Endothelial cell of umbilical vein (primary cell): ENCODE measurements around the gene BRD3. TPM values are rescaled to one million over a fixed set of nuclear protein-coding genes. Genes with fewer than 3 reads are reported as not detected.

Source experiments
- BruUV-seq: library from RNA; stranded (reverse); fragments of 400-500 nt; replicated peaks from 2 replicates; lab custom pipeline; 2021; lab: Mats Ljungman, UMichigan
- CTCF ChIA-PET: fragments of 300-600, 350-600 bp; sonication (Branson Sonifier 250); formaldehyde crosslinking; loops from one replicate; lab custom pipeline; 2021; ENCODE audit warnings: antibody characterized with exemption, inconsistent platforms; lab: Charles Lee
- POLR2A ChIA-PET: fragments of 300-600, 350-600 bp; sonication (Branson Sonifier 250); formaldehyde crosslinking; loops from one replicate; lab custom pipeline; 2021; ENCODE audit warnings: antibody characterized with exemption, inconsistent platforms; lab: Charles Lee
- DNase-seq: peaks from one replicate; pipeline ENCODE4 v3.0.0-alpha.2; 2011; ENCODE audit warnings: low read depth, low spot score
- FAIRE-seq: peaks from 2 replicates; lab custom pipeline; 2011; peaks lifted over from hg19 to GRCh38; lab: Jason Lieb, UNC
- H2AFZ ChIP-seq: 2 replicates; pipeline ENCODE4 v1.6.0; 2012; ENCODE audit warnings: low read depth, low read length, control low read depth, inconsistent platforms
- H3K27ac ChIP-seq: 2 replicates; pipeline ENCODE4 v1.5.1; 2011; ENCODE audit warnings: low read depth, mild to moderate bottlenecking, control low read depth, low read length, moderate library complexity; ENCODE audit not compliant: insufficient read depth
- H3K27me3 ChIP-seq, 2 experiments: 2 replicates each; pipeline versions ENCODE4 v1.6.0 to v1.6.1; 2011; ENCODE audit warnings: low read length in 2 of 2, mixed read lengths in 1 of 2; ENCODE audit not compliant: control insufficient read depth in 2 of 2, insufficient read depth in 2 of 2
- H3K36me3 ChIP-seq, 2 experiments: 2 replicates in 1 of 2; 3 replicates in 1 of 2; pipeline ENCODE4 v1.5.1; 2011; ENCODE audit warnings: low read length in 2 of 2, mild to moderate bottlenecking in 1 of 2, moderate library complexity in 1 of 2; ENCODE audit not compliant: control insufficient read depth in 2 of 2, insufficient read depth in 2 of 2; ENCODE audit errors: extremely low read depth in 1 of 2
- H3K4me1 ChIP-seq: 3 replicates; pipeline ENCODE4 v1.5.1; 2011; ENCODE audit warnings: mild to moderate bottlenecking, low read length; ENCODE audit not compliant: control insufficient read depth, insufficient read depth; ENCODE audit errors: extremely low read depth
- H3K4me2 ChIP-seq: 2 replicates; pipeline ENCODE4 v1.6.1; 2011; ENCODE audit warnings: low read length, control low read depth, mixed read lengths; ENCODE audit not compliant: insufficient read depth
- H3K4me3 ChIP-seq, 3 experiments: fragments of 200-600 bp in 1 of 3; sonication (generic), shearing (Covaris generic) in 1 of 3; replicated peaks in 1 of 3; 2 replicates each; pipeline ENCODE4 v1.5.1; 2011 to 2016; ENCODE audit warnings: control low read depth in 3 of 3, low read length in 3 of 3, mild to moderate bottlenecking in 2 of 3, inconsistent platforms in 1 of 3, low read depth in 1 of 3, moderate library complexity in 1 of 3; ENCODE audit not compliant: insufficient read depth in 1 of 3
- H3K79me2 ChIP-seq: 2 replicates; pipeline ENCODE4 v1.6.0; 2012; ENCODE audit warnings: low read length, inconsistent platforms; ENCODE audit not compliant: control insufficient read depth, insufficient read depth
- H3K9ac ChIP-seq: replicated peaks from 2 replicates; pipeline ENCODE3; 2011; ENCODE audit warnings: low read length, control low read depth; ENCODE audit not compliant: insufficient read depth; ENCODE audit errors: extremely low read depth
- H3K9me1 ChIP-seq: replicated peaks from 3 replicates; pipeline ENCODE4 v1.6.0; 2011; ENCODE audit warnings: mild to moderate bottlenecking, low read length; ENCODE audit not compliant: control insufficient read depth, insufficient read depth; ENCODE audit errors: extremely low read depth
- H3K9me3 ChIP-seq: replicated peaks from 2 replicates; pipeline ENCODE4 v1.5.1; 2012; ENCODE audit warnings: low read length, inconsistent platforms; ENCODE audit not compliant: control insufficient read depth, insufficient read depth
- H4K20me1 ChIP-seq: replicated peaks from 2 replicates; pipeline ENCODE3; 2011; ENCODE audit warnings: mild to moderate bottlenecking, low read length; ENCODE audit not compliant: control insufficient read depth, insufficient read depth; ENCODE audit errors: extremely low read depth
- CTCF ChIP-seq, 2 donors: IDR thresholded peaks; 1 replicate in 1 of 2; 2 replicates in 1 of 2; pipeline ENCODE4 v1.5.1; 2011; ENCODE audit warnings: low read length in 2 of 2, mild to moderate bottlenecking in 2 of 2, moderate library complexity in 2 of 2, control low read depth in 1 of 2, inconsistent platforms in 1 of 2, low read depth in 1 of 2; ENCODE audit not compliant: insufficient read depth in 1 of 2; ENCODE audit errors: extremely low read depth in 1 of 2
- EZH2 ChIP-seq: IDR thresholded peaks from 2 replicates; pipeline ENCODE4 v1.6.1; 2012; ENCODE audit warnings: borderline replicate concordance, low read depth, mild to moderate bottlenecking, moderate library complexity, low read length, inconsistent platforms; ENCODE audit not compliant: severe bottlenecking
- FOS ChIP-seq: IDR thresholded peaks from 2 replicates; pipeline ENCODE4 v1.6.1; 2011; ENCODE audit warnings: mild to moderate bottlenecking, low read length, moderate library complexity, borderline replicate concordance; ENCODE audit not compliant: insufficient read depth
- GATA2 ChIP-seq: IDR thresholded peaks from 2 replicates; pipeline ENCODE4 v1.7.0; 2011; ENCODE audit warnings: low read depth, mild to moderate bottlenecking, moderate library complexity, mixed read lengths, low read length; ENCODE audit not compliant: insufficient read length, insufficient read depth
- JUN ChIP-seq: IDR thresholded peaks from 2 replicates; pipeline ENCODE4 v1.6.1; 2011; ENCODE audit warnings: borderline replicate concordance, low read depth; ENCODE audit not compliant: insufficient read length, insufficient read depth
- MYC ChIP-seq: IDR thresholded peaks from one replicate; pipeline ENCODE4 v1.6.1; 2011; ENCODE audit warnings: mild to moderate bottlenecking, low read depth, low read length
- POLR2A ChIP-seq: IDR thresholded peaks from 2 replicates; pipeline ENCODE4 v1.6.1; 2012; ENCODE audit warnings: low read depth, mild to moderate bottlenecking, control low read depth, low read length
- POLR2AphosphoS5 ChIP-seq: IDR thresholded peaks from 2 replicates; pipeline ENCODE4 v1.6.1; 2012; ENCODE audit warnings: low read depth, mild to moderate bottlenecking, control low read depth, low read length, moderate library complexity; ENCODE audit not compliant: insufficient read depth
- dilution Hi-C: fragments of 300-500 bp; cut with MboI; formaldehyde crosslinking; loops from one replicate; pipeline ENCODE4 v1.15.0; 2019; ENCODE audit warnings: low sequenced_read_pairs; ENCODE audit not compliant: extremely low pct_ligation_motif_present
- intact Hi-C: fragments of 100-400 bp; cut with micrococcal nuclease; formaldehyde crosslinking; loops from one replicate; pipeline ENCODE4 v1.10.0; 2022
- polyA plus RNA-seq, 4 experiments: library from polyadenylated mRNA; depleted of rRNA in 3 of 4; stranded (reverse) in 3 of 4; unstranded in 1 of 4; fragments of >200 nt; gene quantifications; 2 replicates each; pipeline versions ENCODE4 v1.2.1 to v1.2.3, GENCODE V29; 2011 to 2012; ENCODE audit warnings: missing spikeins in 1 of 4
- total RNA-seq: library from RNA; stranded (reverse); gene quantifications from 2 replicates; pipeline ENCODE4 v1.2.3, GENCODE V29; 2021
- TF ChIP-seq, protein P1 (sequence below): IDR thresholded peaks from 2 replicates; pipeline ENCODE4 v1.6.1; 2011; ENCODE audit not compliant: insufficient read depth, insufficient read length

Gene BRD3
- total and polyA plus RNA-seq, 2 donors (not counting 3 experiments of a cell fraction or from before 2014, with no cell fraction given): 10.5 to 47.1 TPM

DNA sequence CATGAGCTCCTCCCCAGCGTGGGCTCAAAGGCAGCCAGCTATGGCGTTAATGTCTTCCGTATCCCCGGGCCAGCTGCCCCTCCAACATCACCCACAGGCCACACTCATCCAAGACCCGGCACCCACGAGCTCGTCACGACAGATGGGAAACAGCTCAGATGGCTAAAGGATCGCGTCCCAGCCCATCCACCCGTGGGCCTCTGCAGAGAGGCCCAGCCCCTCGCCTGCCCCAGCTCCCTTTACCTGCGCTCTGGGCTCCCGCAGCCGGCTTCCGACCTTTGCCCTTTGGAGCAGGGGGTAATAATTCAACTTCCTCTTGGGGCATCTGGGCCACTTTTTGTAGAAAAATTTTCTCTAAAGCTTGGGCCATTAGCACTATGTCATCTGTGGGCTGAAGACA lies 16.5 kb downstream of the BRD3 start:
- Histone ChIP-seq H3K79me2 (peaks cover 25% of the 10 kb centered on the region), H3K4me1 (no peaks in the 10 kb centered on the region), H3K9ac (no peak overlapping the region), H3K9me1 (no peaks in the 10 kb centered on the region), H3K27ac (no peak overlapping the region), H2AFZ (no peak overlapping the region), H4K20me1 (no peaks in the 10 kb centered on the region), H3K4me3 (no peak overlapping the region), H3K36me3 (peaks cover 0 to 63% of the 10 kb centered on the region in 2 experiments), H3K27me3 (no peaks in the 10 kb centered on the region), H3K4me2 (no peak overlapping the region), H3K9me3 (no peaks in the 10 kb centered on the region)
- BruUV-seq: no TSS peak
- intact Hi-C loops: no loop called here
- no peak for TF ChIP-seq JUN
- TF ChIP-seq, protein P1, sequence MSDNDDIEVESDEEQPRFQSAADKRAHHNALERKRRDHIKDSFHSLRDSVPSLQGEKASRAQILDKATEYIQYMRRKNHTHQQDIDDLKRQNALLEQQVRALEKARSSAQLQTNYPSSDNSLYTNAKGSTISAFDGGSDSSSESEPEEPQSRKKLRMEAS: no peak
- TF ChIP-seq POLR2A: no peak
- no peak for TF ChIP-seq CTCF (IDR thresholded peaks at IDR 0.05; ENCODE audit: extremely low read depth in 1 of 2, insufficient read depth in 1 of 2, low read depth in 1 of 2, low read length in 2 of 2)
- TF ChIP-seq MYC: no peak
- TF ChIP-seq POLR2AphosphoS5: no peak
- no peak for TF ChIP-seq EZH2
- TF ChIP-seq FOS: no peak
- no peak for TF ChIP-seq GATA2
- CTCF ChIA-PET: interaction anchor here (1.3 kb wide), 1 partner anchor 25 kb away, joined by 3 read pairs; no protein-coding TSS in a partner anchor
- POLR2A ChIA-PET: no interaction called here
- FAIRE-seq (no peak), DNase-seq (no peak)
- dilution Hi-C loops: no loop called here
